Fibroblast of lung (primary cell): ENCODE results near the gene WDFY2.
"Not testable (repeated sequence)": the region's sequence is repeated elsewhere in the genome, so short reads cannot be mapped to it uniquely, and the experiment has no call there.

Source experiments
- CTCF ChIP-seq, 2 donors: IDR thresholded peaks in 1 of 2; conservative IDR thresholded peaks in 1 of 2; 1 replicate in 1 of 2; 2 replicates in 1 of 2; pipeline ENCODE4 v1.5.1; 2011 to 2012; ENCODE audit warnings: low read length in 2 of 2, control low read depth in 1 of 2, inconsistent platforms in 1 of 2, low read depth in 1 of 2, mild to moderate bottlenecking in 1 of 2
- EZH2 ChIP-seq: IDR thresholded peaks from 2 replicates; pipeline ENCODE4 v1.5.1; 2012; ENCODE audit warnings: low read length, control low read depth, mild to moderate bottlenecking; ENCODE audit errors: missing control alignments

DNA sequence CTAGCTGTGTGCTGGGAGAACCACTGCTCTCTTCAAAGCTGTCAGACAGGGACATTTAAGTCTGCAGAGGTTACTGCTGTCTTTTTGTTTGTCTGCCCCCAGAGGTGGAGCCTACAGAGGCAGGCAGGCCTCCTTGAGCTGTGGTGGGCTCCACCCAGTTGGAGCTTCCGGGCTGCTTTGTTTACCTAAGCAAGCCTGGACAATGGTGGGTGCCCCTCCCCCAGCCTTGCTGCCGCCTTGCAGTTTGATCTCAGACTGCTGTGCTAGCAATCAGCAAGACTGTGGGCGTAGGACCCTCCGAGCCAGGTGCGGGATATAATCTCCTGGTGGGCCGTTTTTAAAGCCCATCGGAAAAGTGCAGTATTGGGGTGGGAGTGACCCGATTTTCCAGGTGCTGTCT lies 111.4 kb downstream of the WDFY2 start:
- TF ChIP-seq CTCF (conservative IDR thresholded peaks at IDR 0.05 in 1 of 2, IDR thresholded peaks at IDR 0.05 in 1 of 2; ENCODE audit: low read depth in 1 of 2, low read length in 2 of 2); EZH2: not testable (repeated sequence)
